ENCODE data around the gene KLHL4. TPM values are rescaled to one million over a fixed set of nuclear protein-coding genes. Genes with fewer than 3 reads are reported as not detected.

KLHL4 gene
- total and polyA plus RNA-seq, 2 donors (not counting 1 experiment from before 2014, with no cell fraction given) = not detected

GRCh38 chrX:87583679-87584078, 66.1 kb downstream of the KLHL4 start:
- no peaks in the 10 kb centered on the region for H3K4me1 Mint-ChIP-seq
- H4K20me1 ChIP-seq (ENCODE audit: control insufficient read depth, insufficient read depth, low read length, poor library complexity, severe bottlenecking) = no peaks in the 10 kb centered on the region
- no peak overlapping the region for H2AFZ ChIP-seq (ENCODE audit: insufficient read depth, low read depth, low read length, poor library complexity, severe bottlenecking)
- no peaks in the 10 kb centered on the region for H3K36me3 ChIP-seq (replicated peaks in 1 of 2; ENCODE audit: control extremely low read depth in 1 of 2, control insufficient read depth in 1 of 2, extremely low read depth in 1 of 2, insufficient read depth in 2 of 2, low read length in 1 of 2)
- intact Hi-C loops (cut with micrococcal nuclease) = no loop called here
- no peaks in the 10 kb centered on the region for H3K9me3 Mint-ChIP-seq (ENCODE audit: insufficient read depth)
- no peak overlapping the region for H3K9ac ChIP-seq (ENCODE audit: low read length)
- no peak overlapping the region for H3K27ac Mint-ChIP-seq
- no peak for DNase-seq
- H3K27ac ChIP-seq (ENCODE audit: low read length in 2 of 2) = no peak overlapping the region
- ChIA-PET CTCF (no interaction called here), POLR2A (no interaction called here)
- no peak overlapping the region for H3K4me2 ChIP-seq (replicated peaks; ENCODE audit: low read depth, low read length, poor library complexity, severe bottlenecking)
- no CpG with 5 or more reads among the region's 1 CpG for WGBS (ENCODE audit: insufficient coverage)
- H3K9me3 ChIP-seq (ENCODE audit: control extremely low read depth in 1 of 3, control insufficient read depth in 2 of 3, insufficient read depth in 1 of 3, low read length in 2 of 3) = no peaks in the 10 kb centered on the region
- no peak for ATAC-seq (ENCODE audit: low read depth)
- H3K79me2 ChIP-seq (ENCODE audit: control insufficient read depth, insufficient read depth, low read length) = no peaks in the 10 kb centered on the region
- no peaks in the 10 kb centered on the region for H3K4me1 ChIP-seq (ENCODE audit: control insufficient read depth in 2 of 2, insufficient read depth in 2 of 2, low read length in 2 of 2)
- no peak overlapping the region for H3K4me3 Mint-ChIP-seq
- no peak overlapping the region for H3K4me3 ChIP-seq (ENCODE audit: control extremely low read depth in 1 of 5, extremely low read depth in 1 of 5, insufficient read depth in 1 of 5, low read depth in 2 of 5, low read length in 4 of 5)
- no peaks in the 10 kb centered on the region for H3K27me3 ChIP-seq (replicated peaks in 1 of 4; ENCODE audit: control extremely low read depth in 1 of 4, control insufficient read depth in 3 of 4, insufficient read depth in 4 of 4, low read length in 3 of 4)
- TF ChIP-seq CTCF (IDR thresholded peaks at IDR 0.05) (no peak), EZH2 (IDR thresholded peaks at IDR 0.05; ENCODE audit: borderline replicate concordance, insufficient read depth, low read depth, low read length, poor library complexity, severe bottlenecking) (no peak)
- H3K27me3 Mint-ChIP-seq = no peaks in the 10 kb centered on the region

GRCh38 chrX:87616371-87616770, 98.8 kb downstream of the KLHL4 start:
- no peaks in the 10 kb centered on the region for H3K79me2 ChIP-seq (ENCODE audit: control insufficient read depth, insufficient read depth, low read length)
- no peak overlapping the region for H3K4me2 ChIP-seq (replicated peaks; ENCODE audit: low read depth, low read length, poor library complexity, severe bottlenecking)
- ATAC-seq (ENCODE audit: low read depth) = no peak
- H3K4me1 ChIP-seq (ENCODE audit: control insufficient read depth in 2 of 2, insufficient read depth in 2 of 2, low read length in 2 of 2) = no peaks in the 10 kb centered on the region
- H3K27ac ChIP-seq (ENCODE audit: low read length in 2 of 2) = no peak overlapping the region
- no peak for DNase-seq
- no peaks in the 10 kb centered on the region for H3K27me3 ChIP-seq (replicated peaks in 1 of 4; ENCODE audit: control extremely low read depth in 1 of 4, control insufficient read depth in 3 of 4, insufficient read depth in 4 of 4, low read length in 3 of 4)
- Mint-ChIP-seq H3K9me3 (ENCODE audit: insufficient read depth) (no peaks in the 10 kb centered on the region), H3K4me3 (no peak overlapping the region), H3K27ac (no peak overlapping the region), H3K4me1 (no peaks in the 10 kb centered on the region), H3K27me3 (no peaks in the 10 kb centered on the region)
- CTCF ChIA-PET = no interaction called here
- no peak overlapping the region for H3K9ac ChIP-seq (ENCODE audit: low read length)
- no peaks in the 10 kb centered on the region for H4K20me1 ChIP-seq (ENCODE audit: control insufficient read depth, insufficient read depth, low read length, poor library complexity, severe bottlenecking)
- no peaks in the 10 kb centered on the region for H3K9me3 ChIP-seq (ENCODE audit: control extremely low read depth in 1 of 3, control insufficient read depth in 2 of 3, insufficient read depth in 1 of 3, low read length in 2 of 3)
- no CpG with 5 or more reads among the region's 2 CpGs for WGBS (ENCODE audit: insufficient coverage)
- no peak for TF ChIP-seq EZH2 (IDR thresholded peaks at IDR 0.05; ENCODE audit: borderline replicate concordance, insufficient read depth, low read depth, low read length, poor library complexity, severe bottlenecking)
- no peak for TF ChIP-seq CTCF (IDR thresholded peaks at IDR 0.05)
- POLR2A ChIA-PET = no interaction called here
- H3K4me3 ChIP-seq (ENCODE audit: control extremely low read depth in 1 of 5, extremely low read depth in 1 of 5, insufficient read depth in 1 of 5, low read depth in 2 of 5, low read length in 4 of 5) = no peak overlapping the region
- H3K36me3 ChIP-seq (replicated peaks in 1 of 2; ENCODE audit: control extremely low read depth in 1 of 2, control insufficient read depth in 1 of 2, extremely low read depth in 1 of 2, insufficient read depth in 2 of 2, low read length in 1 of 2) = no peaks in the 10 kb centered on the region
- no peak overlapping the region for H2AFZ ChIP-seq (ENCODE audit: insufficient read depth, low read depth, low read length, poor library complexity, severe bottlenecking)
- intact Hi-C loops (cut with micrococcal nuclease) = no loop called here
